Neural cell (in vitro differentiated cells): ENCODE measurements around the gene HEBP1. TPM values are rescaled to one million over a fixed set of nuclear protein-coding genes. Genes with fewer than 3 reads are reported as not detected.

Experiments used
- H2AFZ ChIP-seq: fragments of 200-600, 300-800 bp; sonication (generic), shearing (Covaris generic); 2 replicates; pipeline ENCODE4 v1.6.0; 2014; ENCODE audit warnings: low read depth, mild to moderate bottlenecking, antibody characterized with exemption, low read length, moderate library complexity
- H3F3A ChIP-seq: fragments of 200-600 bp; shearing (Covaris generic); 2 replicates; pipeline ENCODE4 v1.6.1; 2016; ENCODE audit warnings: mild to moderate bottlenecking, moderate library complexity, mixed read lengths, antibody characterized with exemption, low read length; ENCODE audit not compliant: insufficient read depth, poor library complexity, severe bottlenecking
- H3K27ac ChIP-seq: fragments of 200-600, 300-800 bp; sonication (generic), shearing (Covaris generic); 2 replicates; pipeline ENCODE4 v1.5.1; 2014; ENCODE audit warnings: mild to moderate bottlenecking, low read length, moderate library complexity
- H3K27me3 ChIP-seq: fragments of 300-800, 200-600 bp; sonication (generic), shearing (Covaris generic); 2 replicates; pipeline ENCODE4 v1.6.0; 2014; ENCODE audit warnings: mild to moderate bottlenecking, low read depth, low read length, moderate library complexity; ENCODE audit not compliant: insufficient read depth
- H3K36me3 ChIP-seq: fragments of 300-800, 200-600 bp; sonication (generic), shearing (Covaris generic); 2 replicates; pipeline ENCODE4 v1.5.1; 2014; ENCODE audit warnings: mild to moderate bottlenecking, antibody characterized with exemption, low read length, moderate library complexity; ENCODE audit not compliant: insufficient read depth
- H3K4me2 ChIP-seq: fragments of 300-800, 200-600 bp; sonication (generic), shearing (Covaris generic); 2 replicates; pipeline ENCODE4 v1.6.0; 2014; ENCODE audit warnings: mild to moderate bottlenecking, low read length
- H3K4me3 ChIP-seq: fragments of 300-800, 200-600 bp; sonication (generic), shearing (Covaris generic); 2 replicates; pipeline ENCODE4 v1.5.1; 2014; ENCODE audit warnings: mild to moderate bottlenecking, low read length, moderate library complexity
- H3K79me2 ChIP-seq: fragments of 200-600 bp; shearing (Covaris generic); replicated peaks from 2 replicates; pipeline ENCODE4 v1.6.0; 2014; ENCODE audit warnings: mild to moderate bottlenecking, low read length, moderate library complexity; ENCODE audit not compliant: insufficient read depth
- H3K9ac ChIP-seq: fragments of 300-800, 200-600 bp; sonication (generic), shearing (Covaris generic); 2 replicates; pipeline ENCODE4 v1.6.1; 2016; ENCODE audit warnings: mild to moderate bottlenecking, low read length, mixed read lengths
- H3K9me2 ChIP-seq: fragments of 200-600 bp; shearing (Covaris generic); 2 replicates; pipeline ENCODE4 v1.6.1; 2016; ENCODE audit warnings: mild to moderate bottlenecking, low read length, mixed read lengths; ENCODE audit not compliant: insufficient read depth
- H3K9me3 ChIP-seq: fragments of 200-600, 300-800 bp; sonication (generic), shearing (Covaris generic); 2 replicates; pipeline ENCODE4 v1.6.1; 2016; ENCODE audit warnings: mild to moderate bottlenecking, mixed run types, low read length, moderate library complexity, mixed read lengths
- H4K20me1 ChIP-seq: fragments of 200-600 bp; shearing (Covaris generic); 2 replicates; pipeline ENCODE4 v1.6.1; 2016; ENCODE audit warnings: mild to moderate bottlenecking, mixed run types; ENCODE audit not compliant: insufficient read depth
- CTCF ChIP-seq: fragments of 450-650 bp; IDR thresholded peaks from 2 replicates; pipeline ENCODE4 v1.5.1; 2014; ENCODE audit warnings: antibody characterized with exemption, mild to moderate bottlenecking, moderate library complexity; ENCODE audit not compliant: poor library complexity, severe bottlenecking
- EP300 ChIP-seq: fragments of 450-650 bp; conservative IDR thresholded peaks from 2 replicates; pipeline ENCODE4 v1.6.1; 2014; ENCODE audit warnings: antibody characterized with exemption, mild to moderate bottlenecking, moderate library complexity; ENCODE audit not compliant: poor library complexity, severe bottlenecking
- EZH2 ChIP-seq: fragments of 200-600, 300-800 bp; shearing (Covaris generic), sonication (generic); IDR thresholded peaks from 2 replicates; pipeline ENCODE4 v1.6.1; 2014; ENCODE audit warnings: antibody characterized with exemption, low read length, borderline replicate concordance, mild to moderate bottlenecking; ENCODE audit not compliant: insufficient read depth, poor library complexity, severe bottlenecking
- MXI1 ChIP-seq: fragments of 450-650 bp; conservative IDR thresholded peaks from 2 replicates; pipeline ENCODE4 v1.6.1; 2014; ENCODE audit warnings: antibody characterized with exemption, mild to moderate bottlenecking; ENCODE audit not compliant: poor library complexity, severe bottlenecking
- POLR2AphosphoS5 ChIP-seq: IDR thresholded peaks from 2 replicates; pipeline ENCODE4 v1.6.1; 2012
- RAD21 ChIP-seq: fragments of 450-650 bp; conservative IDR thresholded peaks from 2 replicates; pipeline ENCODE4 v1.6.1; 2014; ENCODE audit warnings: antibody characterized with exemption, mild to moderate bottlenecking, moderate library complexity
- REST ChIP-seq: IDR thresholded peaks from 2 replicates; pipeline ENCODE4 v1.6.1; 2012; ENCODE audit warnings: borderline replicate concordance
- SMC3 ChIP-seq: fragments of 450-650 bp; conservative IDR thresholded peaks from 2 replicates; pipeline ENCODE4 v1.6.1; 2014; ENCODE audit warnings: antibody characterized with exemption, mild to moderate bottlenecking, moderate library complexity; ENCODE audit not compliant: poor library complexity
- TAF1 ChIP-seq: IDR thresholded peaks from 2 replicates; pipeline ENCODE4 v1.6.1; 2012; ENCODE audit warnings: low read depth
- polyA plus RNA-seq: library from polyadenylated mRNA; depleted of rRNA; stranded (reverse); fragments of >200 nt; gene quantifications from 2 replicates; pipeline ENCODE4 v1.2.3, GENCODE V29; 2014

The HEBP1 gene
- polyA plus RNA-seq, 1 donor from 2014 or later: 1.2 TPM

- H3K79me2 ChIP-seq: no peaks in the 10 kb centered on the region
- no peak overlapping the region for H2AFZ ChIP-seq
- no peaks in the 10 kb centered on the region for H3K36me3 ChIP-seq
- no peak overlapping the region for H3K4me3 ChIP-seq
- H3K9me3 ChIP-seq: no peaks in the 10 kb centered on the region
- no peak overlapping the region for H3K27ac ChIP-seq
- H3K9ac ChIP-seq: no peak overlapping the region
- H3F3A ChIP-seq: no peaks in the 10 kb centered on the region
- H3K27me3 ChIP-seq: no peaks in the 10 kb centered on the region
- H3K9me2 ChIP-seq: no peaks in the 10 kb centered on the region
- no peaks in the 10 kb centered on the region for H4K20me1 ChIP-seq
- TF ChIP-seq MXI1 (no peak), REST (no peak), TAF1 (no peak), EP300 (no peak), RAD21 (no peak), CTCF (no peak), EZH2 (no peak), SMC3 (no peak), POLR2AphosphoS5 (no peak)
- no peak overlapping the region for H3K4me2 ChIP-seq
Observed at GRCh38 chr12:13023811-13024530, 23.9 kb upstream of the HEBP1 start.

DNA sequence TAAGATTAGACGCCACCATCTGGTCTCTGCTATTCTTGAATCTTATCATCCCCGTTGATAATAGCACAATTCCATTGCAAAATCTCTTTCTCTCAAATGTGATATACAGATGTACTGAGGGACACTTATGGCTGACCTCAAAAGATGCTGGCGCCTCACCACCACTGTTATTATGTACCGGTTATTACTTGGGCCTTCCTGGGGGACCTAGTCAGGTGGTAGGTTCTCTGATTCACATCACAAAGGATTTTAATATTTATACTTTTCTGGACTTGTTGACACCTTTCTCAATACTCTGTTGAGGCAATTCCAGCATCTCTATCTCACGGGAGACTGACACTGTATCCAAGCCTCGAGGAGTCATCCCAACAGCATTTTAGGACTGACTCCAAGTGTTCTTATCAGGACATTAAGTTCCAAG, 22.8 kb upstream of the HEBP1 start:
- Histone ChIP-seq H3K27me3 (no peaks in the 10 kb centered on the region), H3K4me3 (no peak overlapping the region), H3K9ac (no peak overlapping the region)

More for the DNA sequence above, 22.8 kb upstream of the HEBP1 start:
- Histone ChIP-seq H3K79me2 (no peaks in the 10 kb centered on the region), H2AFZ (no peak overlapping the region), H3K9me2 (no peaks in the 10 kb centered on the region), H3K9me3 (no peaks in the 10 kb centered on the region), H4K20me1 (no peaks in the 10 kb centered on the region), H3K36me3 (no peaks in the 10 kb centered on the region), H3F3A (no peaks in the 10 kb centered on the region), H3K4me2 (no peak overlapping the region), H3K27ac (no peak overlapping the region)
- no peak for TF ChIP-seq CTCF
- no peak for TF ChIP-seq MXI1
- no peak for TF ChIP-seq RAD21
- TF ChIP-seq POLR2AphosphoS5: no peak
- no peak for TF ChIP-seq EZH2
- TF ChIP-seq TAF1: no peak
- no peak for TF ChIP-seq EP300
- TF ChIP-seq SMC3: no peak
- TF ChIP-seq REST: no peak
